Sciatic nerve (tissue), 2 donors: ENCODE results near the gene VSIR. TPM values are rescaled to one million over a fixed set of nuclear protein-coding genes. Genes with fewer than 3 reads are reported as not detected.

Experiments used
- ATAC-seq: fragments of 200-7000 bp; cut with Tn5 transposase; one replicate; pipeline ENCODE4 v1.9.1; 2020; ENCODE audit warnings: mild to moderate bottlenecking, moderate library complexity
- DNase-seq: peaks from one replicate; pipeline ENCODE4 v3.0.0-alpha.2; 2020; ENCODE audit warnings: low spot score
- intact Hi-C: fragments of 100-400 bp; cut with DNase I; formaldehyde crosslinking; loops from one replicate; pipeline ENCODE4 v1.14.2; 2022
- total RNA-seq: library from RNA; stranded (reverse); fragmentation: NEBNext Ultra II Directional; extraction: Animal tissue kit (Norgen Biotek cat#: 25700); gene quantifications from one replicate; pipeline ENCODE4 v1.2.1, GENCODE V29; 2021
- donor health status: DM: no; HTN: no; CAD: no.
- donor health status: DM: no; HTN: no; CAD: no.

Gene VSIR
- total RNA-seq, 1 donor from 2014 or later: 171 TPM

- ATAC-seq: no peak
- intact Hi-C loops: loop anchor here (5.0 kb wide), 1 partner anchor 53 kb away; the partner anchor contains the start of gene C10orf105
- DNase-seq: no peak
These were observed 3.1 kb downstream of the VSIR start for GRCh38 chr10:71770255-71770654.

DNA sequence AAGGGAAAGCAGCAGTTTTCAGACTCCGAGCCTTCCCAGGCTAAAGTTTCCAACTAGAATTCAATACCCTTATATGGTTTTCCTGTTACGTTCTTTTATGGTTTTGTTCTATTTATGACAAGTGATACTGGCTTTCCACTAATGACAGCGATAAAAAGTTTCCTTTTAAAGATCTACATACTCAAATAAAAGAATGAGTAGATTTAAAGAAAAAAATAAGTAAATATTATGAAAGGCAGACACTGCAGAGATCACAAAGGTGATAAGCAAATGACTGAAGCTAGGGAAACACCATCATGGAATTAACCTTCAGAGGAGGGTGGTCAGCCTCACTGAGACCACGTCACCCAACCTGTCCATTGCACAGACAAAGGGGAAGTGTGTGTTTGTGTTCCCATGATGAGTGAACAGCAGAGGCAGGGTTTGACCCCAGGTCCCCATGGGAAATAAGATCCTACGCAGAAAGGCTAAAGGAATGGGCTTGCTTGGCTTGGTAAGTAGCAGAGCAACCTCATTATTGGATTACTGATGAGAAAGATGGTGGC lies 4.0 kb downstream of the VSIR start:
- intact Hi-C loops: no loop called here
- no peak for ATAC-seq

DNA sequence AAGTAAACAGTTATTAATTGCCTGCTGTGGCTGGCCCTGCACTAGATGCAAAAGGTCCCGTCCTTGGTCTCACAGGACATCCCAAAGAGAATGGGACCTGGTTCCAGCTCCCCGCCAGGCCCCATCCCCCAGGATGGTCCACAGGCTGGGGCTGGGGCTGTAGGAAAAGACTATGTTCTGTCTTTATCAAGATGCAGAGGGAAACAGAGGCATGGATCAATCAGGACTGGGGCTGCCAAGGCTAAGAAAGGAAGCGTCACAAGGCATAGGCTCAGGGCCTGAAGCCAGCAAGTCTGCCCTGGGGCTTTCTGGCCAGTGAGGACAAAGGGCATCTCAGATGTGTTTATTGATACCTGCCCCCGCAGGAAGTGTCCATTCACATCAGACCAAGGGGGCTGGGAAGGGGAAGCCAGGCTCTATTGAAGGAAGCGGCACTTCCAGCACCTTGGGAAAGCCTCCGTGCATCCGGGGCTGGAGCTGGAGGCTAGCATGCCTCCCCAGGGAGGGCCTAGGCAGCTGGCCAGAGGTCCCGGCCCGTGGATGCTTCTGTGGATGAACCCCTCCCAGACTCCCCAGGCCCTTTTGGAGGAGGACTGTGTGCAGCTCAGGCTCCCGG lies 5.8 kb downstream of the VSIR start:
- DNase-seq: no peak
- intact Hi-C loops: no loop called here
- ATAC-seq: peak; percentile 17

More for the DNA sequence above, 4.0 kb downstream of the VSIR start:
- DNase-seq: no peak

DNA sequence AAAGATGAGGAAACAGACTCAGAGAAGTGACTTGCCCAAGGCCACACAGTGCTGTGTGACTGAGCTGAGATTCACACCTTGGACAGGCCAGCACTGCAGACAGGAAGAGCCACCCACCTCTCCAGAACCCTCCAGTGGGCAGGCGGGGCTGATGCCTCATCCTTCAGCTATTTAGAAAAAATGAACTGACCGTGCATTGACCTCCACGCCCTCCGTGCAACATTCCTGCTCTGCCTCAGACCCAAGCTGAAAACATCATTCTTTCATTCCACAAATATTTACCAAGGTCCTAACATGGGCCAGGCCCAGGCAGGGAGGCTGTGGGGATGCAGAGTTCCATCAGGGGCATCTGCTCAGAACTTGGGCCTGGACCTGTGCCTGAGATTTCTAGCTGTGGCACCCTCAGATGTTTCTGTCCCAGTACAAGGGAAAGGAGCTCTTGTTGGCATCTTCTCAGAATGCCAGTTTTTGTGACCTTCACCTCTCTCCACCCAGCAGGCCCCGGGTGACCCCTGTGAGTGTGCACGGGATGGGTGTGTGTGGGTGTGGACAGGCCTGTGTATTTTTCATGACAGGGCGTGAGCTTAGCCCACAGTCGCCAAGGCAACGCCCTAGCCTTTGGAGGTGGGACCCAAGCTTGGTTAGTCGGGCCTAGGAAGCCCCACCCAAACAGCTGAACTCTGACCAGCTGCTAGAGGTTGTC lies 6.5 kb downstream of the VSIR start:
- DNase-seq: peak; percentile 83
- intact Hi-C loops: no loop called here
- ATAC-seq: peak; percentile 81

DNA sequence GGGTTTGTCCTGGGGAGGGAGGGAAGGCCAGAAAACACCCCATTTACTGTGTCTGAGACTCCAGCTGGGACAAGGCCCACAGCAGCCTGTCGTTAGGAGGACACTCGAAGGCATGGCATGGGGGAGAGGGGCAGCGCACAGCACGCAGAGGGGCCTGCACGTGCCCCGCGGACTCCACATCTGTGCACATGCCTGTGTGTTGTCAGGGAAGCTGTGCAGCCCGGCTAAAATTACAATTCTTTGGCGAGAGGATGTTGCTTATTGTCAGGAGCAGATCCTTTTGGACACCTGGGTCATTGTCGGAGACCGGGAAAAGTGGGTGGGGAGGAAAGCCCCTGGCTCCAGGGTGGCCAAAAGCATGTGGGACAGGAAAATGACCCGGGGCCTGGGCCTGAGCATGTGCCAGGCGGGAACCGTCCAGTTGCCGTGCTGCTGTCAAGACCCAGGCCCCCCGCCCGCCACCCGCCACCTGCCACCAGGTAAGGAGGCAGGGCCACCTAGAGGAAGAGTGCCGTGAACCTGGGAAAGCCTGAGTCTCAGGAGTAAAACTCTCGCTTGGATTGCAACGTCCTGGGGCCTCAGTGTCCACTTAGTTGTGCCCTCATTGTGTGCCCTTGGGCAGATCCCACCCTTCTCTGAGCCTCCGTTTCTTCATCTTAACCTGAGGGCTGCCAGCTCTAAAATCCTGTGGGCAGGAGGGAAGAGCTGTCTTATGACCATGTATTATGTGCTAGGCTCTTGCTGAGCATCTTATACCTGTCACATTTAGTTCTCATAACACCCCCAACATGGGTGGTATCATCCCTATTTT lies 7.2 kb downstream of the VSIR start:
- intact Hi-C loops: no loop called here
- DNase-seq: no peak
- no peak for ATAC-seq

DNA sequence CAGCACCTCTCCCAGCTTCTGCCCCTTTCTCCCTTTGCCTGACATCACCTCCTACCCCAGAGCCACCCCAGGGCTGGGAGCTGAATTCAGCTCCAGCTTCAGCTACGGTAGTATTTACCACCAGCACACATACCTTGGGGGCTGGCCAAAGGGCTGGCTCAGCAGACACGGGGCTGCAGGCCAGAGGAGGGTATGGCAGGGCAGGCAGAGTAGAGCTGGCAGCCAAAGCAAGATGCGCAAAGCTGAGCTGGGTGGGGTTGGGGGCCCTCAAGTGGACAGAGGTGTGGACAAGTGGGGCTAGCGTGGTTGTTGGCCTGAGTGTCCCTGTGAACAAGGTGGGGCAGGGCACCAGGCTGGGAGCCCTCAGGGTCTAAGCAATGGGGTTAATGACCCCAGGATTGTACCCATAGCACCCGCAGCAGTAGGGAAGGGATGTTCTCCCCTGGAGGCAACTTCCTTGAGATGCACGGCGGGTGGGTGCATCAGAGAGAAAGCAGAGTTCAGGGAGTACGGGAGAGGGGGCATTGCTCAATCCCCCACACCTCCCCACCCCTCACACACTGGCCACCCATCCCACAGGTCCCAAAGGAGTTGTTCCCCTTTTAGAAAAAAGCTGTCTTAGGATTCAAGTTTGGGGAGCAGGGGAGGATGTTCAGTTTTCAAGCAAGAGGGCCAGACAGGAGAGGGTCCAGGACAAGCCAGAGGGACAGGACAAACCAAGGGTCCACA lies 8.0 kb downstream of the VSIR start:
- no peak for DNase-seq
- intact Hi-C loops: no loop called here
- ATAC-seq: no peak

GRCh38 chr10:71763352-71764127 lies 9.8 kb downstream of the VSIR start:
- DNase-seq (no peak), ATAC-seq (no peak)
- intact Hi-C loops: no loop called here

- intact Hi-C loops: no loop called here
- no peak for ATAC-seq
- no peak for DNase-seq
These were observed 11.0 kb downstream of the VSIR start for GRCh38 chr10:71762324-71762723.

GRCh38 chr10:71761541-71762113 lies 11.7 kb downstream of the VSIR start:
- intact Hi-C loops: no loop called here
- ATAC-seq (no peak), DNase-seq (no peak)

DNA sequence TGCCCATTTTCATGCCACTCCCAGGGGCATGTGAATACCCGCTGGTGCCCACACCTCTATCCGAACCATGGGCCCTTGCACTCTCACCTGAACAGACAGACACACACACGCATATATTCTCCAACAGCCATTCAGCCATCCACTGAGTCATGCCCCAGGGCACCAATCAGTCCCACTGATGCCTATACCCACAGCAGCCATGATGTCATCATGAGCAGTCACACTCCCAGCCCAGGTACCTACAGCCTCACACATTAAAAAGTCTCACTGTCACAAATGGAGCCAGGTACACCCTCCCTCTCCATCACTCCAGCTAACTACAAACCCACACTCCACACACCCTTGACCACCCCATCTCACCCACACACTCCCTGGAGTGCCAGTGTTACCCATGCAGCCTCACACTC lies 12.2 kb downstream of the VSIR start:
- no peak for ATAC-seq
- intact Hi-C loops: no loop called here
- no peak for DNase-seq

DNA sequence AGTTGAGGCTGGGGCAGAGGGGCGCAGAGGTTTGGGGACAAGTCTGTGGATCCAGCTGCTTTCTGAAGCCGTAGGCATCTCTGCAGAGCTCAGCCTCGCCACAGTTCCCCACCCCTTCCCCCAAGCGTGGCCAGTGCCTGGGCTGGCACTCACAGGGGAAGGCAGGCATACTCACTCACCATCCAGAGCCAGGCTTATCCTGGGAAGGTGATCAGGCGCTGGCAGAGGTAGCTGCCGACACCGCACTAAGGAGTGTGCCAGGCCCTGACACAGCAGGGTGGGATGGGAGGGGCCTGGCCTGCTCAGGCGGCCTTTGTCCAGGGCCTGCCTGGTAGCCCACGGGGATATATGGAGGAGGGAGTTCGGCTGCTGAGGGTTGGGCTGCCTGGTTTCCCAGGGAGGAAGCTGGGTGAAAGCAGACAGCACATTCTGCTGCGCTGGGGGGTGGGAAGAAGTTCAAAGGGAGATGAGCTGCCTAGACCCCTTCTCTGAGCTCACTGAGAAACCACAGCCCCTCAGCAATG lies 15.9 kb downstream of the VSIR start:
- DNase-seq (no peak), ATAC-seq (peak; percentile 8)
- intact Hi-C loops: no loop called here

- ATAC-seq (peak; percentile 6), DNase-seq (no peak)
- intact Hi-C loops: no loop called here
These were observed 16.8 kb downstream of the VSIR start for GRCh38 chr10:71756311-71757191.

GRCh38 chr10:71755179-71755879 lies 18.0 kb downstream of the VSIR start:
- no peak for ATAC-seq
- intact Hi-C loops: no loop called here
- DNase-seq: no peak

DNA sequence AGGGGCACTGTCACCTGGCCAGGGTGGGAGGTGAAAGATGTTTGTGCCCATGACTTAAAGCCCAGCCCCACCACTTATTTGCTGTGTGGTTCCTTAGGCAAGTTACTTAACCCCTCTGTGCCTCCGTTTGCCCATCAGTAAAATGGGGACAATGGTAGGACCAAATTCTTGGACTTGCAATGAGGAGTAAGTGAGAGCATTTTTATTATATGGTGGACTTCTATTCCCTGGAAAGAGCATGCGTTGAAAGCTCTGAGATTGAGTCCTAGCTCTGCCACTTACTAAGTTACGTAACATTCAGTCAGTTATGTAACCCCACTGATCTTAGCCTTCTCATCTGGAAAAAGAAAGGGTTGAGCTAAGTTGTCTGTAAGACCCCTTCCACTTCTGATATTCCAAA lies 18.8 kb downstream of the VSIR start:
- intact Hi-C loops: no loop called here
- no peak for ATAC-seq

GRCh38 chr10:71753960-71754505 lies 19.3 kb downstream of the VSIR start:
- DNase-seq (no peak), ATAC-seq (no peak)
- intact Hi-C loops: no loop called here

More for the DNA sequence above, 18.8 kb downstream of the VSIR start:
- no peak for DNase-seq
